ENCODE measurements around the gene DCLK3.

The DCLK3 gene

DNA sequence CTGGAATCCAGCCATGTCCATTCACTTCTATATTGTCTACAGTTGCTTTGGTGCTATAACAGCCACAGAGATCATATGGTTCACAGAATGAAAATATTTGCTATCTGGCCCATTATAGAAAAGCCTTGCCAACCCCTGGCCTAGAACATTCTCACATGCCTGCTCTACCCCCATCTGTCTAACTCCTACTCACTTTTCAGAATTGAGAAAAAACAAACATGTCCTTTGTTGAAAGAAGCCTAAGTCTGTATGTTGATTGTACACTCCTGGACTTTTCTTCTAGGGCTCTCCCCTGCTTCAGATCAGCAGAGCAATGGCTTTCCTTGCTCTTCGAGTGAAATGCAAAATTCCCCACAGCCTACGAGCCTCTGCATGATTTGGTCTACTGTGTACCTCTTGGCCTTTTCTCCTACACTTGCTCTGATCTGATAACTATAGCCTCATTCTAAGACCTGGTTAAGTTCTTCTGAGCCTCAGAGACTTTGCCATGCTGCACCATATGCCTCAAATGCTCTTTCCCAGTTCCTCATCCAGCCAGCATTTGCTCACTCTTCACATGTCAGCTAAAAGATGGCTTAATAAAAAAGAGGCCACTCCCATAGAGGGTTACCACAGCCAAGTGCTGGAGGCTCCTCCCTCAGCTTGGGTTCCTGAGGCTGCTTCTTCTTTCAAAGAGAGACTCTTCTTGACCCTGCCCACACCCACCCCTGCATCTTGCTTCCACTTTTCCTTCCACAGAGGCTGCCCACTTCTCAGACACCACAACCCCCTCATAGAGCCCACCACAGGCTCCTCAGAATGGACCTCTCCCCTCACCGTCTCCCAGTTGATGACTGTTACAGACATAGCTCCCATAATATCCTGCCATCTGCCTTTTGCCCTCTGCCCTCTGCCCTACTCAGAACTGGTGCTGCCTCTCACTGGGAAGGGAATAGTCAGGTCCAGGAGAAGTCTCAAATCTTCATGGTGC, 22.9 kb upstream of the DCLK3 start:
- DNase-seq (ENCODE audit: low read depth), result no peak
- H3K4me3 ChIP-seq (ENCODE audit: low read length), result no peak overlapping the region
- TF ChIP-seq, protein P1, sequence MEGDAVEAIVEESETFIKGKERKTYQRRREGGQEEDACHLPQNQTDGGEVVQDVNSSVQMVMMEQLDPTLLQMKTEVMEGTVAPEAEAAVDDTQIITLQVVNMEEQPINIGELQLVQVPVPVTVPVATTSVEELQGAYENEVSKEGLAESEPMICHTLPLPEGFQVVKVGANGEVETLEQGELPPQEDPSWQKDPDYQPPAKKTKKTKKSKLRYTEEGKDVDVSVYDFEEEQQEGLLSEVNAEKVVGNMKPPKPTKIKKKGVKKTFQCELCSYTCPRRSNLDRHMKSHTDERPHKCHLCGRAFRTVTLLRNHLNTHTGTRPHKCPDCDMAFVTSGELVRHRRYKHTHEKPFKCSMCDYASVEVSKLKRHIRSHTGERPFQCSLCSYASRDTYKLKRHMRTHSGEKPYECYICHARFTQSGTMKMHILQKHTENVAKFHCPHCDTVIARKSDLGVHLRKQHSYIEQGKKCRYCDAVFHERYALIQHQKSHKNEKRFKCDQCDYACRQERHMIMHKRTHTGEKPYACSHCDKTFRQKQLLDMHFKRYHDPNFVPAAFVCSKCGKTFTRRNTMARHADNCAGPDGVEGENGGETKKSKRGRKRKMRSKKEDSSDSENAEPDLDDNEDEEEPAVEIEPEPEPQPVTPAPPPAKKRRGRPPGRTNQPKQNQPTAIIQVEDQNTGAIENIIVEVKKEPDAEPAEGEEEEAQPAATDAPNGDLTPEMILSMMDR (conservative IDR thresholded peaks at IDR 0.05; ENCODE audit: low read depth, low read length), result no peak

DNA sequence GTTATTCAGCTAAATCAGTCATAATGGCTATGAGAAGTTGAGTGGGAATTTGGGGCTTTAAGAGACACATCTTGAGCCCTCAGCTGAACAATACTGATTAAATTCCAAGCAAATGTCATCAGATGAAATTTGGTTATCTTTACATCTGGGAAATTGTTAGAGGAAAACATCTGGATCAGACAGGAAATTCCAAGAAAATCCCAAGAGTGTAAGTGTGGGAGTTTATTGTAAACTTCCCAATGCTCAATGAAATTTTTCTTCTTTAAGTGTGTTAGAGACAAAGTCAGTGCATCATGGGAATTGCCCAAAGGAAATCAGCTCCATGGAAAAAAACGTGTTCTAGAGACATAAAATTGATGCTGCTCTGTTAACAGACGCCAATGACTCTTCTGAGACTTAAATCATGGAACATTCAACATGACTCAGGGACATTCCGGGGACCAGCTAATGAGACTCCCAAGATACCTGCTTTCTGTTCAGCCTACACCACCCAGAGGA, 19.8 kb upstream of the DCLK3 start:
- TF ChIP-seq, protein P1 (conservative IDR thresholded peaks at IDR 0.05; ENCODE audit: low read depth, low read length), result no peak

DNA sequence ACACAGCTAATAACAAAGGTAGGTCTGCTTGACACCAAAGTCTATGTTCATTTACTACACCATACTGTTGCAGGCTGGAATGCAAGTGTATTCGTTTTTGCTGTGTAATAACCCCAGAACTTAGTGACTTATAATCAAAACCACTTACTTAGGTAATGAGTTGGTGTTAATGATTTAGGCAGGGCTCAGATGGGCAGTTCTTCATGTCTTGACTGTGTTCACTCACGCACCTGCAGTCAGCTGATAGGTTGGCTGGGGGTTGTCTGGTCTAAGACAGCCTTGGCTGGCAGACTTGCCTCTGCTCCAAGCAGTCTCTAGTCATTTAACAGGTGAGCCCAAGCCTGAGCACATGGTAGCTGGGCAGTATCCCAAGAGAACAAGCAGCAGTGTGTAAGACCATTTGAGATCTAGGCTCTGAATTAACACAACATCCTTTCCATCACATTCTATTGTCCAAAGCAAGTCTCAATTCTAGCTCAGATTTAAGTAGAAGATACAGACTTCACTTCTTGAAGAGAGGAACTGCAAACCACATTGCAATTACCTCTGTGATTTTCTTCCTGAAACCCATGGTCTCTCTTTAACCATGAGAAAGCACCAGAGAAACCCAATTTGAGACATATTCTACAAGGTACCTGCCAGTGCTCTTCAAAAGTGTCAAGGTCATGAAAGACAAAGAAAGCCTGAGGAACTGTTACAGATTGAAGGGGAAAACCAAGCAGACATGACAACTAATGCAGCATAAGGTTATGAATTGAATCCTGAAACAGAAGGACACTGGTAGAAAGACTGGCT, 13.3 kb upstream of the DCLK3 start:
- DNase-seq (ENCODE audit: low read depth), result no peak
- H3K4me3 ChIP-seq (ENCODE audit: low read length), result no peak overlapping the region
- TF ChIP-seq, protein P1 (conservative IDR thresholded peaks at IDR 0.05; ENCODE audit: low read depth, low read length), result no peak

More for the DNA sequence above, 19.8 kb upstream of the DCLK3 start:
- no peak for DNase-seq (ENCODE audit: low read depth)
- H3K4me3 ChIP-seq (ENCODE audit: low read length), result no peak overlapping the region

DNA sequence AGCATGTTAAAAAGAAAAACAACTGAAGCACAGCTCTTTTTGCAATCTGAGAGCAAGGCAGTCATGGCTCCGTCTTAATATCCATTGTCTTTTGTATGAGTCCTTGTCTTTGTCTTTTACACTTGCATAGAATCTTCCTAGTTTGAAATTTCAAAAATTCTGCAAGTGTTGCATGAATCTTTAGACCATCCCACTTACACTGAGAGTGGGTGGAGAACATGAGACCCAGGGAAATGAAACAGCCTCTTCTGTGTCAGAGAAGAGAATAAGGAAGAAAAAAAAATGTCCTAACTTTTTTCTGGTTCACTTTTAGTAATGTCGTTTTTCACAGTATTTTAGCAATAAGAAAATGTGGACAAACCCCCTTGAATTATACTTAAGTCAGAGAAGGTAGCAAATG, 12.1 kb upstream of the DCLK3 start:
- TF ChIP-seq, protein P1 (conservative IDR thresholded peaks at IDR 0.05; ENCODE audit: low read depth, low read length), result no peak
- DNase-seq (ENCODE audit: low read depth), result no peak
- H3K4me3 ChIP-seq (ENCODE audit: low read length), result no peak overlapping the region

DNA sequence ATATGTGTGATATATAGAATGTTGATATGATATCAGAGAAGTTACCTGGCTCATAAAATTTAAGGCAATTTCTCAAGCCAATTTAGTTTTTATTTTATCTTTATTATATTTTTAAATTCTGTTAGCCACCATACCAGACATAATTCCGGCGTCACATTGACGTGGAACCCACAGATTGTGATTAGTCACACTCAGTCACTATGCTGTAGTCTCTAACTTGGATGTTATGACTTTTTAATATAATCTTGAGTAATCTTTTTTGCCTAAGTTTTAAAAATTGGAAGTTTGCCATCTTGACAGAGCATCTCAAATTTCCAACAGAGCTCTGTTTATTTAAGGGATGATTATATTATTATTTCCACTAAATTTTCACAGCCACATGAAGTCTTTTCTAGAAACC, 9.7 kb upstream of the DCLK3 start:
- no peak overlapping the region for H3K4me3 ChIP-seq (ENCODE audit: low read length)
- TF ChIP-seq, protein P1 (conservative IDR thresholded peaks at IDR 0.05; ENCODE audit: low read depth, low read length), result no peak
- no peak for DNase-seq (ENCODE audit: low read depth)

DNA sequence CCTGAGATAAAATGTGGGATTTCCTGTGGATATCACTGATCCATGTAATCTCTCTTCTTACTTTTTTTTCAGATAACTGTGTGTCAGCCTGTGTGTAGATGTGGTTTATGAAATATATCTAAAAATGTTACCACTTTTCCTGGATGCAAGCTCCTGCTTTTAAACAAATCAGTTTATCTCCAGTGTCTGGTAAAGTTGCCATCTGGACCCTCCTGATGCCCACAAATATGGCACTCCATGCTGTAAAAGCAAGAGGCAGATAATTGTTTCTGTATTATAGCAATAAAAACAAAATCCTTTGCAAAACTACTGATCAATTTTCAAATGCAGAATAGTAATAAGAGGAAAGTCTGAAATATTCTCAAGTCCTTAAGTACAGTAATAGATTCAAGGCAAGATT, 7.6 kb upstream of the DCLK3 start:
- TF ChIP-seq, protein P1 (conservative IDR thresholded peaks at IDR 0.05; ENCODE audit: low read depth, low read length), result no peak
- DNase-seq (ENCODE audit: low read depth), result no peak
- no peak overlapping the region for H3K4me3 ChIP-seq (ENCODE audit: low read length)
